Gastrocnemius medialis (tissue), 4 donors: ENCODE measurements around the gene SPATA46. TPM values are rescaled to one million over a fixed set of nuclear protein-coding genes. Genes with fewer than 3 reads are reported as not detected.

Experiments used
- ATAC-seq, 2 donors: fragments of 150-250 bp; one replicate each; pipeline ENCODE4 v1.9.1; 2016
- DNase-seq, 2 donors: peaks; one replicate each; pipeline ENCODE4 v3.0.0-alpha.2; 2019
- H3K27ac ChIP-seq, 4 donors: fragments of 200-600 bp; sonication (generic); 1 replicate in 1 of 4; 2 replicates in 3 of 4; pipeline ENCODE4 v1.5.1; 2016 to 2018; ENCODE audit warnings: mild to moderate bottlenecking in 2 of 4, moderate library complexity in 1 of 4
- H3K27me3 ChIP-seq, 3 donors: fragments of 200-600 bp; sonication (generic) in 2 of 3; 1 replicate in 1 of 3; 2 replicates in 2 of 3; pipeline versions ENCODE4 v1.5.1 to v1.6.0; 2016 to 2019; ENCODE audit warnings: mild to moderate bottlenecking in 1 of 3, moderate library complexity in 1 of 3
- H3K36me3 ChIP-seq, 2 donors: fragments of 200-600 bp; sonication (generic) in 1 of 2; one replicate each; pipeline ENCODE4 v1.5.1; 2017 to 2018
- H3K4me1 ChIP-seq, 2 donors: fragments of 200-600 bp; sonication (generic) in 1 of 2; one replicate each; pipeline ENCODE4 v1.5.1; 2016 to 2017; ENCODE audit warnings: mild to moderate bottlenecking in 2 of 2
- H3K4me3 ChIP-seq, 4 donors: fragments of 200-600 bp; sonication (generic) in 3 of 4; 1 replicate in 1 of 4; 2 replicates in 3 of 4; pipeline ENCODE4 v1.5.1; 2016 to 2019; ENCODE audit warnings: mild to moderate bottlenecking in 2 of 4
- H3K9me3 ChIP-seq, 3 donors: fragments of 200-600 bp; sonication (generic) in 2 of 3; 1 replicate in 1 of 3; 2 replicates in 2 of 3; pipeline ENCODE4 v1.5.1; 2016 to 2019
- POLR2A ChIP-seq, 2 donors: fragments of 450-650 bp; IDR thresholded peaks; one replicate each; pipeline ENCODE4 v1.6.1; 2017; ENCODE audit warnings: antibody characterized with exemption in 2 of 2, mild to moderate bottlenecking in 2 of 2, moderate library complexity in 2 of 2
- in situ Hi-C, 4 donors: fragments of 200-750 bp; cut with MboI; loops; one replicate each; pipeline versions ENCODE4 v1.15.0 to v1.8.0; 2017; ENCODE audit warnings: low sequenced_read_pairs in 4 of 4
- intact Hi-C: fragments of 100-400 bp; cut with DNase I; formaldehyde crosslinking; loops from one replicate; pipeline ENCODE4 v1.15.1; 2023; ENCODE audit warnings: low total_unique reads
- total RNA-seq, 4 donors: library from RNA; depleted of rRNA; stranded (reverse); fragments of >200 nt; gene quantifications; one replicate each; pipeline versions ENCODE4 v1.1.0 to v1.2.3, GENCODE V29; 2016
- TF ChIP-seq, protein P1 (sequence below), 5 experiments: fragments of 450-650 bp in 3 of 5; fragments of 200-600 bp in 2 of 5; sonication (generic) in 2 of 5; IDR thresholded peaks in 4 of 5; conservative IDR thresholded peaks in 1 of 5; 1 replicate in 4 of 5; 2 replicates in 1 of 5; pipeline ENCODE4 v1.5.1; 2016 to 2019; ENCODE audit warnings: antibody characterized with exemption in 5 of 5, mild to moderate bottlenecking in 3 of 5, moderate library complexity in 3 of 5

SPATA46 gene
- total RNA-seq, 4 donors from 2014 or later, result 1.7 TPM; not detected in 3

- intact Hi-C loops (no loop called here), in situ Hi-C loops (no loop called here)
- H3K4me1 ChIP-seq, result no peaks in the 10 kb centered on the region
These were observed 42.7 kb downstream of the SPATA46 start for GRCh38 chr1:162333991-162334390.

DNA sequence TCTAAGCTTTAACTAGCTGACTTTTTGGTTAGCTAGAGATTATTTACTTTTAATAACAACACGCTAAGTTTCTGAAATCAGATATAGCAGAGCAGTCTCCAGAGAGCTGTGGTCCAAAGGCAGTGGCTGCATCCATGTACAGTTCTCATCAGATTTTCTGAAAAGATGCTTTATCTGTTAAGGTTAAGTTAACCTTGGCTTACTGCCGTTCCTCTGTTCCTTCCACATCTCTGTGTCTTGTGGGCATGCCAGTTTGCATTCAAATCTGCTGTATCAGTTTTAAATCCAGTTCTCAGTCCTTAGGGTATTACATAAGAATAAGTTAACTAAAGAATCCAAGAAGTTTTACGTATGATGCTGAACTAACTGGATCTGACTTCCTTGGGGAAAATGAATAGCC lies 46.8 kb downstream of the SPATA46 start:
- Histone ChIP-seq H3K4me3 (no peak overlapping the region), H3K9me3 (no peaks in the 10 kb centered on the region), H3K4me1 (no peaks in the 10 kb centered on the region), H3K27me3 (no peaks in the 10 kb centered on the region), H3K36me3 (no peaks in the 10 kb centered on the region), H3K27ac (no peak overlapping the region)
- TF ChIP-seq, protein P1, sequence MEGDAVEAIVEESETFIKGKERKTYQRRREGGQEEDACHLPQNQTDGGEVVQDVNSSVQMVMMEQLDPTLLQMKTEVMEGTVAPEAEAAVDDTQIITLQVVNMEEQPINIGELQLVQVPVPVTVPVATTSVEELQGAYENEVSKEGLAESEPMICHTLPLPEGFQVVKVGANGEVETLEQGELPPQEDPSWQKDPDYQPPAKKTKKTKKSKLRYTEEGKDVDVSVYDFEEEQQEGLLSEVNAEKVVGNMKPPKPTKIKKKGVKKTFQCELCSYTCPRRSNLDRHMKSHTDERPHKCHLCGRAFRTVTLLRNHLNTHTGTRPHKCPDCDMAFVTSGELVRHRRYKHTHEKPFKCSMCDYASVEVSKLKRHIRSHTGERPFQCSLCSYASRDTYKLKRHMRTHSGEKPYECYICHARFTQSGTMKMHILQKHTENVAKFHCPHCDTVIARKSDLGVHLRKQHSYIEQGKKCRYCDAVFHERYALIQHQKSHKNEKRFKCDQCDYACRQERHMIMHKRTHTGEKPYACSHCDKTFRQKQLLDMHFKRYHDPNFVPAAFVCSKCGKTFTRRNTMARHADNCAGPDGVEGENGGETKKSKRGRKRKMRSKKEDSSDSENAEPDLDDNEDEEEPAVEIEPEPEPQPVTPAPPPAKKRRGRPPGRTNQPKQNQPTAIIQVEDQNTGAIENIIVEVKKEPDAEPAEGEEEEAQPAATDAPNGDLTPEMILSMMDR (IDR thresholded peaks at IDR 0.05 in 4 of 5, conservative IDR thresholded peaks at IDR 0.05 in 1 of 5), result no peak
- in situ Hi-C loops (no loop called here), intact Hi-C loops (no loop called here)
- ATAC-seq (no peak), DNase-seq (no peak)

More at GRCh38 chr1:162333991-162334390, 42.7 kb downstream of the SPATA46 start:
- no peaks in the 10 kb centered on the region for H3K27me3 ChIP-seq
- no peak overlapping the region for H3K27ac ChIP-seq
- no peak overlapping the region for H3K4me3 ChIP-seq
- no peak for ATAC-seq
- no peak for TF ChIP-seq POLR2A (IDR thresholded peaks at IDR 0.05)
- TF ChIP-seq, protein P1 (IDR thresholded peaks at IDR 0.05 in 4 of 5, conservative IDR thresholded peaks at IDR 0.05 in 1 of 5), result no peak
- H3K36me3 ChIP-seq, result no peaks in the 10 kb centered on the region
- no peak for DNase-seq
- no peaks in the 10 kb centered on the region for H3K9me3 ChIP-seq

DNA sequence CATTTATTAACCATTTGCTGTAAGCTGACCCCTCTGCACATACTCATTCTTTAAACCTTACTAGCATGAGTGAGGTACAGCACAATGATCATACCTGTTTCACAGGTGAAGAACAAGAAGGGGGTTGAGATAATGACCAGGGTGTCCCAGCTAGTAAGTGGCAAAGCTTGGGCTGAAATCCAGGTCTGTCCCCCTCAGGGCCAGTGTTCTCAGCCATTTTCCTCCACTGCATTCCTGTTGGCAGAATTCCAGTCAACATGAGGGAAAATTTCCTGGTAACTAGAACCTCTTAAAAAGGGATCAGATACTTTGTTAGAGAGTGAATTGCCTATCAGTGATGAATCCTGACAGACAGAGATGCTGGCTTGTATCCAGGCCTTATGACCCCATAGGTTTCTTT lies 48.1 kb downstream of the SPATA46 start:
- no peaks in the 10 kb centered on the region for H3K4me1 ChIP-seq
- in situ Hi-C loops (no loop called here), intact Hi-C loops (no loop called here)
- no peaks in the 10 kb centered on the region for H3K9me3 ChIP-seq
- no peak overlapping the region for H3K27ac ChIP-seq
- no peaks in the 10 kb centered on the region for H3K36me3 ChIP-seq
- H3K4me3 ChIP-seq, result no peak overlapping the region
- TF ChIP-seq, protein P1 (IDR thresholded peaks at IDR 0.05 in 4 of 5, conservative IDR thresholded peaks at IDR 0.05 in 1 of 5), result no peak
- TF ChIP-seq POLR2A (IDR thresholded peaks at IDR 0.05), result no peak
- no peak for DNase-seq
- no peak for ATAC-seq
- H3K27me3 ChIP-seq, result no peaks in the 10 kb centered on the region

DNA sequence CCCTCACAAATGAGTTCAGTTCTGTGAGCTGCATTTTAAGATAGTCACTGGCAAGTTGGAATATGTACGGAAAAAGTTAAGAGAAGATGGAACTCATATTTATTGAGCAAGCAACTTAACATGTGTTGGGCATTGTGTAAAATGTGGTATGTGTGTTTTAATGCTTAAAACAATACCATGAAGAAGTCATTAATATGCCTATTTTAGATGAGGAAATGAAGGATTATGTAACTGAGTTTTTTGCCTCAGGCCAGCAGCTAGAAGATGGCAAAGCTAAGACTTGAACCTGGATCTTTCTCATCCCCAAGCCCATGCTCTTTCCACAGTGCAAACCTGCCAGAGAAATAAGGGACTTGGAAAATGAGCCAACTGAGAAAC lies 48.9 kb downstream of the SPATA46 start:
- Histone ChIP-seq H3K9me3 (no peaks in the 10 kb centered on the region), H3K4me3 (no peak overlapping the region), H3K27ac (no peak overlapping the region), H3K4me1 (no peaks in the 10 kb centered on the region), H3K27me3 (no peaks in the 10 kb centered on the region), H3K36me3 (no peaks in the 10 kb centered on the region)
- ATAC-seq (no peak), DNase-seq (no peak)
- TF ChIP-seq POLR2A (IDR thresholded peaks at IDR 0.05), result no peak
- in situ Hi-C loops, result no loop called here
- intact Hi-C loops, result no loop called here

DNA sequence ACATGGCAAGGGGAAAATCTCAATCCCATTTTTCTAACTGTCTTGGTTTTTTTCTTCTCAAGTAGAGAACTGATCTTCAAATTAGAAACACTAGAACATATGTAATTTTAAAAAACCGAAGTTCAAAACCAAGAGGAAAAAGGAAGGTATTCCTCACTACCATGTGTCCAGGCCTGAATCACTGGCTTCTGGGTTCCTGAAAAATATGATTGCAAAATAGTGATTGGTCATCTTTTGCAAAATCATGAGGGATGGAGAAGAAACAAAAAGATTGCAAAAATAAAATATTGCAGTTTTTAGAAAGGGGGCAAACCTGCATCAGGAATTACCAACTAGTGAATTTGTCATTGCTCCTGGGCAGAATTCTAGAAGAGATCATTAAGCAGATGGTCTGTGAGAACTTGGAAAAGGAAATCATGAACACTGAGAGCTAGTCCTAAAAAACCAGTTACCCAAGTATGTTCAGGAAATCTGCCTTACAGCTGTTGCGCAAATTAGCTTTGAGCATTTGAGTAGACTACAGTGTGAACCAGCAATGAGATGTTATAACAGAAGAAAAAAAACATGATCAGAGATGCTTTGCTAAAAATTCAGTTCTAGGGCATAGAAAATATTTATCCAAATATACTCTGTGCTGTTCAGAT lies 49.4 kb downstream of the SPATA46 start:
- in situ Hi-C loops (no loop called here), intact Hi-C loops (no loop called here)
- Histone ChIP-seq H3K27me3 (no peaks in the 10 kb centered on the region), H3K27ac (no peak overlapping the region), H3K36me3 (no peaks in the 10 kb centered on the region), H3K4me1 (no peaks in the 10 kb centered on the region), H3K4me3 (no peak overlapping the region), H3K9me3 (no peaks in the 10 kb centered on the region)
- DNase-seq (no peak), ATAC-seq (no peak)
- TF ChIP-seq POLR2A (IDR thresholded peaks at IDR 0.05), result no peak
- TF ChIP-seq, protein P1 (IDR thresholded peaks at IDR 0.05 in 4 of 5, conservative IDR thresholded peaks at IDR 0.05 in 1 of 5), result no peak
